GM23248 (cell line): ENCODE measurements around the gene PPP1R1B. TPM values are rescaled to one million over a fixed set of nuclear protein-coding genes. Genes with fewer than 3 reads are reported as not detected.

Experiments used
- DNase-seq: peaks from one replicate; pipeline ENCODE4 v3.0.0-alpha.2; 2015
- H2AFZ ChIP-seq: fragments of 200-600 bp; sonication (generic); 2 replicates; pipeline ENCODE4 v1.6.1; 2016; ENCODE audit warnings: antibody characterized with exemption
- H3F3A ChIP-seq: fragments of 200-600 bp; sonication (generic); 2 replicates; pipeline ENCODE4 v1.6.1; 2016; ENCODE audit warnings: mild to moderate bottlenecking, antibody characterized with exemption, mixed run types; ENCODE audit not compliant: insufficient read depth
- H3K27ac ChIP-seq: fragments of 200-600 bp; sonication (generic); 2 replicates; pipeline ENCODE4 v1.5.1; 2016; ENCODE audit warnings: mild to moderate bottlenecking
- H3K27me3 ChIP-seq: fragments of 200-600 bp; sonication (generic); replicated peaks from 2 replicates; pipeline ENCODE4 v1.6.1; 2016; ENCODE audit warnings: mild to moderate bottlenecking; ENCODE audit not compliant: insufficient read depth
- H3K36me3 ChIP-seq: fragments of 200-600 bp; sonication (generic); 2 replicates; pipeline ENCODE4 v1.6.1; 2016; ENCODE audit warnings: low read depth, mild to moderate bottlenecking
- H3K4me1 ChIP-seq: fragments of 200-600 bp; sonication (generic); 2 replicates; pipeline ENCODE4 v1.6.1; 2016; ENCODE audit warnings: mild to moderate bottlenecking; ENCODE audit not compliant: insufficient read depth
- H3K4me2 ChIP-seq: fragments of 200-600 bp; sonication (generic); one replicate; pipeline ENCODE4 v1.6.1; 2016; ENCODE audit warnings: mild to moderate bottlenecking; ENCODE audit not compliant: unreplicated experiment
- H3K4me3 ChIP-seq: fragments of 200-600 bp; sonication (generic); 2 replicates; pipeline ENCODE4 v1.5.1; 2016; ENCODE audit warnings: mild to moderate bottlenecking
- H3K79me2 ChIP-seq: fragments of 200-600 bp; sonication (generic); 2 replicates; pipeline ENCODE4 v1.6.1; 2016; ENCODE audit warnings: mild to moderate bottlenecking; ENCODE audit not compliant: insufficient read depth
- H3K9ac ChIP-seq: fragments of 200-600 bp; sonication (generic); 2 replicates; pipeline ENCODE4 v1.6.1; 2016; ENCODE audit warnings: mild to moderate bottlenecking
- H3K9me2 ChIP-seq: fragments of 200-600 bp; sonication (generic); 2 replicates; pipeline ENCODE4 v1.6.1; 2016; ENCODE audit warnings: mixed run types, mild to moderate bottlenecking, moderate library complexity; ENCODE audit not compliant: insufficient read depth
- H3K9me3 ChIP-seq: fragments of 200-600 bp; sonication (generic); one replicate; pipeline ENCODE4 v1.6.1; 2017; ENCODE audit warnings: low read depth
- H4K20me1 ChIP-seq: fragments of 200-600 bp; sonication (generic); 2 replicates; pipeline ENCODE4 v1.6.0; 2016; ENCODE audit not compliant: insufficient read depth
- EZH2 ChIP-seq: fragments of 200-600 bp; sonication (generic); IDR thresholded peaks from 2 replicates; pipeline ENCODE4 v1.6.1; 2018; ENCODE audit warnings: antibody characterized with exemption, mild to moderate bottlenecking; ENCODE audit not compliant: insufficient read depth, poor library complexity, severe bottlenecking
- EZH2phosphoT487 ChIP-seq: fragments of 200-600 bp; sonication (generic); IDR thresholded peaks from 2 replicates; pipeline ENCODE4 v1.6.1; 2018; ENCODE audit warnings: antibody characterized with exemption, moderate library complexity, mild to moderate bottlenecking, low read depth; ENCODE audit not compliant: insufficient read depth
- WGBS, 2 experiments: methylation state at CpG; one replicate each; pipeline ENCODE4 v1.1.6; 2015 to 2017; ENCODE audit warnings: low lambda C conversion rate in 2 of 2, low coverage in 1 of 2; ENCODE audit errors: missing lambda C conversion rate in 2 of 2; 5-methylcytosine and 5-hydroxymethylcytosine counted together
- in situ Hi-C: fragments of 300-500 bp; cut with MboI; formaldehyde crosslinking; loops from 2 replicates; pipeline ENCODE4 v1.15.0; 2020
- polyA plus RNA-seq: library from polyadenylated mRNA; unstranded; fragments of >200 nt; fragmentation: Nextera tagmentation; extraction: Ambion mirVana; gene quantifications from 2 replicates; pipeline ENCODE4 v1.2.1, GENCODE V29; 2016
- total RNA-seq: library from RNA; depleted of rRNA; stranded (reverse); fragments of >200 nt; shearing (Covaris generic); gene quantifications from 2 replicates; pipeline ENCODE4 v1.2.3, GENCODE V29; 2014

PPP1R1B gene
- total and polyA plus RNA-seq, 2 experiments from 2014 or later = not detected

DNA sequence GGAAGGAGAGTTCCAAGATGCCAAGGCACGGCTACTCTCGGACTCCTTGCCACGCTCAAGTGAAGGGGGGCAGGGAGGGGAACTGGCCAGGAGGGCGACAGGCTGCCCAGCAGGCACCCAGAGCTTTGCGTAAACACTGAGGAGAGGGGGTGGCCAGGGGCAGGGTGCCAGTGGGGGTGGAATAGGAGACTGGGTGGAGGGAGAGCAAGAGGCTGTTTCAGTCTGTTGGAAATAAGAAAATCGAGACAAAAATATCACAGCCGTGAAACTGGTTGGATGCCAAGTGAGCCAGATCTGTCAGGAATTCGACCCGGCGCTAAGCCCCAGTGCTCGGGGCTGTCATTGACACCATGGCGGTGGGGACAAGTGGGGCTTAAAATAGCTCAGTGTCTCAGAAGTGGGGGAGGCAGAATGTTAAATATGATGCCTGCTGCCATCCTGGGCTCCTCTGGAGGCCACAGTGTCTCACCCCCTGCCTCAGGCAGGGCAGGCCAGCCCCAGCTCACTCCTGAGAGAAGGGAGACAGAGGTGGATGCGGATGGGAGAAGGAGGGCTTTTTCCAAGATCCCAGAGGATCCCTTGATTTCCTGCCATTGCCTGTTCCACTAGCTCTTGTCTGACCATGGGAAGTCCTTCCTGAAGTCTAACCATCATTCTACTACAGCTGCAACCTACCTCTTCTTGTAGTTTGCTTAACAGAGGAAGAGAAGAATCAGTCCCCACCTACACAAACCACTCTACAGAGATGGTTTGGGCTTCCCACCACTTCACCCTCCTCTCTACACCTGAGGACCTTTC is 51.0 kb downstream of the PPP1R1B start:
- Histone ChIP-seq H3K4me2 (no peak overlapping the region), H3K79me2 (no peaks in the 10 kb centered on the region), H4K20me1 (no peaks in the 10 kb centered on the region), H3K27ac (no peak overlapping the region), H3F3A (no peaks in the 10 kb centered on the region), H3K4me1 (no peaks in the 10 kb centered on the region), H3K9ac (no peak overlapping the region), H2AFZ (no peak overlapping the region), H3K4me3 (no peak overlapping the region), H3K27me3 (no peaks in the 10 kb centered on the region), H3K9me2 (no peaks in the 10 kb centered on the region), H3K9me3 (no peaks in the 10 kb centered on the region), H3K36me3 (no peaks in the 10 kb centered on the region)
- DNase-seq = no peak
- WGBS, 2 experiments = 74 to 79% methylated on average over 13 of the region's 13 CpGs
- no peak for TF ChIP-seq EZH2phosphoT487
- no peak for TF ChIP-seq EZH2
- in situ Hi-C loops = no loop called here

DNA sequence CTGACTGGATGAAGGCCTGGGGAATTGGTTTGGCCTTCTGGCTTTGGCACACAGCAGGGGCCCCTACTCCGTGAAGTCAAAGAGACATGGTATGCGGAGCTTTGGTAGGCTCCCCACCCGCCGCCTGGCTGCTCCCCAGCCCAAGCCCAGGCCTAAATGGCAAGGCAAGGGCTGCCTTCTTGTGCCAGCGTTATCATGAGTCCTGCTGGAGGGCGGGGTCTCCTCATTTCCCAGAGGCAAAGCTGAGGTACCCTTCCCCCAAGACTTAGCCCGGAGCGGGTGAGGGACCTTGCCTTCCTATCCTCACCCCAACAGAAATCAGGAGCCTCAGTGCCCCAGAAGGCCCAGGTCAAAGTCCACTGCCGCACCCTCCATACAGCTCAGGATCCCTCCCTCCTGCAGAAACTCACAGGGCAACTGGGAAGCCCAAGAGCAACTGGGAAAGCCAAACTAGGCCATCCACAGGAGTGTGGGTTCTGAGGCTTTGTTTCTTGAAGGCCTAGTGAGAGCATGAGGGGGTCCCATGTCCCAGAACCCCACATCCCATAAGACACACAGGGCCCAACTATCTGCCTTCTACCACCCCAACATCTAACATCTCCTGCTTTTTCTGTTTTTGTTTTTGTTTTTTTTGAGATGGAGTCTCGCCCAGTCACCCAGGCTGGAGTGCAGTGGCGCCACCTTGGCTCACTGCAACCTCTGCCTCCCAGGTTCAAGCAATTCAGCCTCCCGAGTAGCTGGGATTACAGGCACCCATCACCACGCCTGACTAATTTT is 51.8 kb downstream of the PPP1R1B start:
- Histone ChIP-seq H2AFZ (no peak overlapping the region), H3K9me2 (no peaks in the 10 kb centered on the region), H3K9me3 (no peaks in the 10 kb centered on the region), H3K27me3 (no peaks in the 10 kb centered on the region), H3K36me3 (no peaks in the 10 kb centered on the region), H3K27ac (no peak overlapping the region), H3K4me1 (no peaks in the 10 kb centered on the region), H4K20me1 (no peaks in the 10 kb centered on the region), H3F3A (no peaks in the 10 kb centered on the region), H3K4me3 (no peak overlapping the region), H3K79me2 (no peaks in the 10 kb centered on the region), H3K9ac (no peak overlapping the region), H3K4me2 (no peak overlapping the region)
- no peak for TF ChIP-seq EZH2
- no peak for TF ChIP-seq EZH2phosphoT487
- no peak for DNase-seq
- WGBS, 2 experiments = 84 to 86% methylated on average over 13 of the region's 13 CpGs
- in situ Hi-C loops = no loop called here

DNA sequence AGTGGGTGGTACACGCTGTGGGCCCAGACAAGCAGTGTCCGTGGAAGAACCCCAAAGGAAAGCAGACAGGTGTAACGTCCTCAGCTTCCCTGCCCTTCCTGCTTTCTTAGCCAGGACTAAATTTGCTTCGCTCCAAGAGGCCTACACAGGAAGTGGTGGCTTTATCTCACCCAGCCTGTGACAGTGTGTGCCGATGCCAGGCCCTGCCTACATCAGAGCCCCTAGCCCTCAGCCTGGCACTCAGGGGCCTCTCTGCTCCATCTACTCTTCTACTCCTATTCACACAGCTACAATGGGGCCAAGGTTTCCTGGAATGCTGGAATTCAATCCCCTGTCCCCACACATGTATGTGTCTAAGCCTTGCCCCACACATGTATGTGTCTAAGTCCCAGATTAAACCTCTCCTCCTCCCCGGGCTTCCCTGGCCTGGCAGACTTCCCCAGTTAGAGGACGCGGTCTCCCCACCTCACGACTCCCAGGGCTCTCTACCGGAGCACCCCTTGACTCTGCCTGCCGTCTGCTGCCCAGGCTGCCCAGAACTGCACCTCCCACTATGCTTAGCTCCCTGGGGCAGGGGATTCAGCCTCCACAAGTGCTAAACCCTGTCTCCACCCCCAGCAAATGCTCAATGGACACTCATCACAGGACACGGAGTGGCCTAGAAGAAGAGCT is 52.9 kb downstream of the PPP1R1B start:
- Histone ChIP-seq H3K36me3 (no peaks in the 10 kb centered on the region), H3K27me3 (no peaks in the 10 kb centered on the region), H3K4me1 (no peaks in the 10 kb centered on the region), H3K27ac (no peak overlapping the region), H3F3A (no peaks in the 10 kb centered on the region), H3K9me3 (no peaks in the 10 kb centered on the region), H4K20me1 (no peaks in the 10 kb centered on the region), H3K79me2 (no peaks in the 10 kb centered on the region), H3K4me2 (no peak overlapping the region), H2AFZ (no peak overlapping the region), H3K9me2 (no peaks in the 10 kb centered on the region), H3K4me3 (no peak overlapping the region), H3K9ac (no peak overlapping the region)
- TF ChIP-seq EZH2 (no peak), EZH2phosphoT487 (no peak)
- in situ Hi-C loops = no loop called here
- no peak for DNase-seq
- WGBS, 2 experiments = 78 to 80% methylated on average over 12 of the region's 12 CpGs

DNA sequence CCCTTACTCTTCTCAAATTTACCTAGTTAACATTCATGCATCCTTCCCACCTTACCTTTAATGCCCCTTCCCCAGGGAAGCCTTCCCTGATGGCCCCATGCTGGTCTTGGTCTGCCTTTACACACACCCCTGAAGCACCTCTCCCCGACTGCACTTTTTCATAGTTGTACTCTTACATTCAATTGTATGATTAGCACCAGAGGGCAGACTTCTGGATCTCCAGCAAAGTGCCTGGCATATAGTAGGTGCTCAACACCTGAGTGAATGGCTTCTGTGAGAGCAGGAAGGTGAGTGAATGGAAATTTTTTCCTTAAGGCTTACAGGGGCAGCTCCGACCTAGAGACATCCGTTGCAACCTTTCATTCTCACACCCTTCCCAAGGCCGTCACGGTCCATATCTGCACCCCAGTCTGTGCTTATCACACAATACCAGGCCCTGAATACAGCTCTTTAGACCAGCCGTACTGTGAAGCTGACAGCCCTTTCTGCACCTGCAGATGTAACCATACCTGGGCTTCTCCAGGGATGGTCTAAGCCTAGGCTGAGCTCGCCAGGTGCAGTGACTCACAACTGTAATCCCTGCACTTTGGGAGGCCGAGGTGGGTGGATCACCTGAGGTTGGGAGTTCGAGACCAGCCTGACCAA is 56.7 kb downstream of the PPP1R1B start:
- no peak overlapping the region for H3K27ac ChIP-seq
- H3K4me3 ChIP-seq = no peak overlapping the region
- no peak overlapping the region for H3K4me2 ChIP-seq
- no peaks in the 10 kb centered on the region for H3K79me2 ChIP-seq
- H2AFZ ChIP-seq = no peak overlapping the region
- H3K27me3 ChIP-seq = no peaks in the 10 kb centered on the region
- H3K36me3 ChIP-seq = no peaks in the 10 kb centered on the region
- peaks cover 1% of the 10 kb centered on the region; the same call in 1 of the 2 replicates for H3K4me1 ChIP-seq
- no peaks in the 10 kb centered on the region for H3K9me3 ChIP-seq
- DNase-seq = no peak
- H3K9me2 ChIP-seq = 0 out of 2 replicates have a peak, but pooled peaks cover under 1% of the 10 kb centered on the region
- no peaks in the 10 kb centered on the region for H4K20me1 ChIP-seq
- WGBS, 2 experiments = 90 to 94% methylated on average over 9 of the region's 9 CpGs
- H3K9ac ChIP-seq = no peak overlapping the region
- in situ Hi-C loops = no loop called here
- H3F3A ChIP-seq = peaks cover 12% of the 10 kb centered on the region
- no peak for TF ChIP-seq EZH2
- no peak for TF ChIP-seq EZH2phosphoT487
